ENCODE results near the gene ITGA2B.
"Not testable (repeated sequence)": the region's sequence is repeated elsewhere in the genome, so short reads cannot be mapped to it uniquely, and the experiment has no call there.

Gene ITGA2B

GRCh38 chr17:44369414-44370023 lies 19.9 kb downstream of the ITGA2B start:
- not testable (repeated sequence) for DNase-seq

DNA sequence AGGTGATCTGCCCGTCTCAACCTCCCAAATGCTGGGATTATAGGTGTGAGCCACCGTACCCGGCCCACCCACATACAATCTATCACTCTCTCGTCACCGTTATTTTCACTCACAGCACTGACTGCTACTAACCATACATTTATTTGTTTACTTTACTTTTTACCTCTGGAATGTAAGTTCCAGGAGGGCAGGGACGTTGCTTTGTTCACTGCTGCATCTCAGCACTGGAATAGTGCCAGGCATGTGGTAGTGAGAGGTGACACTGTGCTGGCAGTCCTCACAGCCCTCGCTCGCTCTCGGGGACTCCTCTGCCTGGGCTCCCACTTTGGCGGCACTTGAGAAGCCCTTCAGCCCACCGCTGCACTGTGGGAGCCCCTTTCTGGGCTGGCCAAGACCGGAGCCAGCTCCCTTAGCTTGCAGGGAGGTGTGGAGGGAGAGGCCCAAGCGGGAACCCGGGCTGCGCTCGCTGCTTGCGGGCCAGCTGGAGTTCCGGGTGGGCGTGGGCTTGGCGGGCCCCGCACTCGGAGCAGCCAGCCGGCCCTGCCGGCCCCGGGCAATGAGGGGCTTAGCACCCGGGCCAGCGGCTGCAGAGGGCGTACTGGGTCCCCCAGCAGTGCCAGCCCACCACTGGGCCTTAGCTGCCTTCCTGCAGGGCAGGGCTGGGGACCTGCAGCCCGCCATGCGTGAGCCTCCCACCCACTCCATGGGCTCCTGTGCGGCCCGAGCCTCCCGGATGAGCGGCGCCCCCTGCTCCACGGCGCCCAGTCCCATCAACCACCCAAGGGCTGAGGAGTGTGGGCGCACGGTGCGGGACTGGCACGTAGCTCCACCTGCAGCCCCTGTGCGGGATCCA lies 20.8 kb downstream of the ITGA2B start:
- not testable (repeated sequence) for DNase-seq

DNA sequence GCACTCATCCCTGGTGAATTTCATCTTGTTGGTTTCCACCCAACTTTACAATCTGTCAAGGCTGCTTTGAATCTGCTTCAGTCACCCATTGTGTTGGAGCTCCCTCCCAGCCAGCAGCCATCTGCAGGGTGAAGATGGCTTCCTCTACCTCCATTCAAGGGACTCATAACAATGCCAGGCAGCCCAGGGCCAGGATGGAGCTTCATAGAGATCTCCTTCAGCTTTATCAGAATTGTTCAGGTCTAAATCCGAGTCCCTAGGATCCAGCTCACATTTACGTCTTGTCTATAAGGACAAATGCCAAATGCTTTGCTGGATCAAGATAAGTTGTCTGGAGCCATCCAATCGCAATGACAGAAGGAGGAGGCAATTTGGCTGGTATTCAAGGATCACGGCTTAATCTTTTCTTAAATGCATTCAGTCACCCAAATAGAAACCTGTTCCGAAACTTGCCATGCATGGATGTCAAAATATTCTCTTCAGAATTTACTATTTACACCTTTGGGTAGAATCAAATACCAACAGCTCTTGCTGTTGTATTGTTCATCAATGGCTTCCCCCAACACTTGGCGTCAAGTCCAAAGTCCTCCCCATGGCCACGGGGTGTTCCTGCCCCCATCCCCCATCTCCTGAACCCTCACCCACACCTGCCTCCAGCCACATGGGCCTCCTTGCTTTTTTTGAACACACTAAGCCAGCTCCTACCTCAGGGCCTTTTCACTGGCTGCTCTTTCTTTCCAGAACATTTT lies 22.0 kb downstream of the ITGA2B start:
- DNase-seq: peak in 4 of 56 donors; percentile 12 to 48 (median 22)

DNA sequence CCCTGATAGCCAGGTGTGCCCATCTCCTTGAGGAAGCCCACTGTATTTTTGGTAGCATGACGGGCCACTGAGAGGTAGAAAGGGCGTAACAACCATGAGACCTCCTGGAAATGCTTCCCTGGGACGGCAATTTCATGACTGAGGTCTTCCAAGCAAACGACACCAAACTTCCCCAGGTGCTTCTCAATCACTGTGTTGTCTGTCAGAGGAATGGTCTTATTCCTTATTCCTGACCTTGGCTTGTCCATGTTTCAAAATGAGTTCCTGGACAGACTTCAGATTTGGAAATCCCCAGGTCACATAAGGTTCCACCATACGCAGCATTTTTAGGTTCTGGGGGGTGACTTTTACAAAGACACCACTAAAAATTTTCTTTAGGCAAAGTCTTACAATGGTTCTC lies 24.4 kb downstream of the ITGA2B start:
- not testable (repeated sequence) for DNase-seq

DNA sequence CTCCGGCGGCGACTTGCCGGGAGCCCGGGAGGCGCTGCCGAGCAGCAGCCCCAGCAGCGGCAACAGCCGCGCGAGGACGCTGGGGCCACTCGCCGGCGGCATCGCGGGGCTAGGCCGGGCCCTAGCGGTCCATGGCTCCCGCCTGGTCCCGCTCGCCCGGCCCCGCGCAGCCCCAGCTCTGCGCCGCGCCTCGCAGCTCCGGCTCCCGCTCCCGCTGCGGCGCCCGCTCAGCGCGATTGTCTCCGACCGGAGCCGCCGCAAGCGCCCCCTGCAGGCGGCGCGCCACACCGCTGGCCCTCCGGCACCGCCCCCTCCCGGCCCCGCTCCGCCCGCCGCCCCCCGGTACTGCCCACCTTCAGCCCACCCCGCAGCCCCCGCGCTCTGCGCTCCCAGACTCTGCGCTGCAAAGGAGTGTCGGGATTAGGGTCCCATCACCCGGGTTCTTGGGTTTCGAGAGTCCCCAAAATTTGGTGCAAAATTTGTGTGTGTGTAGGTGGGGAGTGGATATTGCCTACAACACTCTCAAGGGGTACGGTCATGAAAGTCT lies 25.8 kb downstream of the ITGA2B start, which contains the start of gene FAM171A2:
Gene FAM171A2 (minus strand): TSS at position 241 of the 547 bp plus-strand sequence. CDS start 139 bp downstream, at position 102.
- peak in 31 of 56 donors; percentile 13 to 68 (median 36) for DNase-seq

GRCh38 chr17:44362949-44363612 lies 26.4 kb downstream of the ITGA2B start:
- DNase-seq: peak in 4 of 56 donors; percentile 13 to 43 (median 24)

DNA sequence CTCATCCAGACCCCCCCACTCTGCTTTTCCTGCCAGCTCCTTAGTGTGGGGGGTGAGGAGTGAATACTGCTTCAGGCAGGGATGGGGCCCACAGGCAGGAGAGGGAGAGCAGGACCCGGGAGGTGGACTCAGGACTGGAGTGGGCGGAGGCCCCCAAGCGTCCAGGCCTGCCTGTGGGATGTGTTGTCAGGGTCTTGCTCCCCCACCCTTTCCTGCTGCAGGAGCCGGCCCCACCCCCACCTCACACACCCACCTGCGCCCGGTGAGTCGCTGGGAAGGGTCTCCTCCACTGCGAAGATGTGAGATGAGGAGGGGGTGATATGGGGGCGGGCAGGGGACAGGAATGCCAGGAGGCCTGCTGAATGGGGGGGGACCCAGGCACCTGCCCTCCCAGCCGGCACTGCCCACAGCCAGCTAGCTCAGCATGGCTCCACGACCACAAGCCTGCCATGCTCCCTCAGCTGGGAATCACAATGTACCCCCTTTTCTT lies 26.9 kb downstream of the ITGA2B start:
- no peak for DNase-seq

GRCh38 chr17:44361292-44362260 lies 27.9 kb downstream of the ITGA2B start:
- DNase-seq: peak in 1 of 56 donors; percentile 41

- peak in 3 of 56 donors; percentile 19 to 27 (median 25) for DNase-seq
Observed at GRCh38 chr17:44360826-44361225, 28.6 kb downstream of the ITGA2B start.

DNA sequence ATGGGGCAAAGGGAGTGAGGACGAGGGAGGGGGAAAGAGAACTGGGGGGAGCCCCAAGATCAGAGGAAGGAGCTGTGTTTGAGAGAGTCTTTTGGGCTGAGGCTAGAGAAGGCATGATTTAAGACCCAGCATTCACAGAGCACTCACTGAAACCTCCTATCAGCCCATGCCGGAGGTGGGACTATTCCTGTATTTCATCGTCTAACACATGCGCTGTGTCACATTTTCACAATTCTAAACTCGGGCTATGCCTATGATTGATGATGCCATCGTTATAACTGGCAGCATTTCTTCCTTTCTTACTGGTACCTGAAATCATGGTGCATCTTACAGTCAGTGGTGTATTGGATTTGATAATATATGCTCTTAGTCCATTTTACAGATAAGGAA lies 29.3 kb downstream of the ITGA2B start:
- DNase-seq: no peak

GRCh38 chr17:44359458-44360143 lies 29.8 kb downstream of the ITGA2B start:
- no peak for DNase-seq

DNA sequence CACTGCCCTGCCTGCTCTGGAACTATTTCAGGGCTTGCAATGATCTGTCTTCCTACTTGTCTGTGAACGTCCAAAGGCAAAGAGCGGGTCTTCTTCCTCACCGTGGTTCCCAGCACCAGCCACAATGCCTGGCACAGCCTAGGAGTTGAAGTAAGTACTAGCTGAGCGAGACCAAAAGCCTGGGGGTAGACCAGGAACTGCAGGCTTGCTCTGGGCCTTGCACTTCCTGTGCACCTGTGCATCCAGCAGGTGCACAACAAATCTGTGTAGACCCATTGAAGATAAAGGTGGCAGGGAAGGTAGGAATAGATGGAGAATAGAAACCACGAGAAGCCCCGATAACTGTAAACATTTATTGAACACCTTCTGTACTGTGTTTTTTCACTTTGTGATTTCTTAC lies 30.4 kb downstream of the ITGA2B start:
- DNase-seq: no peak

- no peak for DNase-seq
Observed at GRCh38 chr17:44358066-44358465, 31.4 kb downstream of the ITGA2B start.

- DNase-seq: no peak
Observed at GRCh38 chr17:44356241-44356640, 33.2 kb downstream of the ITGA2B start.

- no peak for DNase-seq
Observed at GRCh38 chr17:44355642-44356099, 33.8 kb downstream of the ITGA2B start.

- DNase-seq: no peak
Observed at GRCh38 chr17:44354582-44355561, 34.6 kb downstream of the ITGA2B start.

- DNase-seq: peak in 8 of 56 donors; percentile 16 to 51 (median 27)
Observed at GRCh38 chr17:44353672-44354331, 35.6 kb downstream of the ITGA2B start.
